GM13976 (cell line): ENCODE results near the gene MRPL45.

Source experiments
- DNase-seq: peaks from one replicate; pipeline ENCODE4 v3.0.0; 2012; ENCODE audit warnings: low spot score
- CTCF ChIP-seq: IDR thresholded peaks from 2 replicates; pipeline ENCODE4 v1.5.1; 2012; ENCODE audit warnings: borderline replicate concordance, mild to moderate bottlenecking; ENCODE audit not compliant: insufficient read depth; ENCODE audit errors: extremely low read depth, missing control alignments, control extremely low read depth
- in situ Hi-C: fragments of 300-500 bp; cut with MboI; formaldehyde crosslinking; loops from one replicate; pipeline ENCODE4 v1.12.0; 2022; ENCODE audit warnings: low sequenced_read_pairs, mixed read lengths, inconsistent platforms; ENCODE audit not compliant: unreplicated experiment

MRPL45 gene

GRCh38 chr17:38344420-38344745 lies 47.4 kb downstream of the MRPL45 start:
- no peak for DNase-seq
- in situ Hi-C loops: no loop called here
- TF ChIP-seq CTCF: no peak

- in situ Hi-C loops: loop anchor here (5.0 kb wide), 1 partner anchor 67 kb away; no protein-coding TSS in a partner anchor
Observed at GRCh38 chr17:38345743-38346142, 48.8 kb downstream of the MRPL45 start.

GRCh38 chr17:38349097-38349730 lies 52.2 kb downstream of the MRPL45 start:
- peak; percentile 80 for DNase-seq
- in situ Hi-C loops: loop anchor here (5.0 kb wide), 1 partner anchor 63 kb away; no protein-coding TSS in a partner anchor
- TF ChIP-seq CTCF: peak; percentile 95

More at GRCh38 chr17:38345743-38346142, 48.8 kb downstream of the MRPL45 start:
- TF ChIP-seq CTCF: no peak
- no peak for DNase-seq

GRCh38 chr17:38350035-38350434 lies 53.1 kb downstream of the MRPL45 start:
- no peak for TF ChIP-seq CTCF
- DNase-seq: no peak
- in situ Hi-C loops: no loop called here

- no peak for TF ChIP-seq CTCF
- in situ Hi-C loops: no loop called here
- peak; percentile 97 for DNase-seq
Observed at GRCh38 chr17:38351412-38352222, 54.6 kb downstream of the MRPL45 start, which contains the start of gene SOCS7. Gene SOCS7 (plus strand): TSS chr17:38351844. CDS start chr17:38352053, 209 bp downstream.

- DNase-seq: peak; percentile 55
- TF ChIP-seq CTCF: no peak
- in situ Hi-C loops: no loop called here
Observed at GRCh38 chr17:38352245-38353085, 55.5 kb downstream of the MRPL45 start.
